Loucy (cell line): ENCODE results near the gene ALOX15.

Experiments used
- EZH2phosphoT487 ChIP-seq: fragments of 200-600 bp; IDR thresholded peaks from 2 replicates; pipeline ENCODE4 v1.6.1; 2018; ENCODE audit warnings: antibody characterized with exemption, mild to moderate bottlenecking, moderate library complexity, borderline replicate concordance
- TF ChIP-seq, protein P1 (sequence below): fragments of 200-600 bp; sonication (generic); conservative IDR thresholded peaks from 2 replicates; pipeline ENCODE4 v1.5.1; 2014; ENCODE audit warnings: mild to moderate bottlenecking, antibody characterized with exemption, low read length

DNA sequence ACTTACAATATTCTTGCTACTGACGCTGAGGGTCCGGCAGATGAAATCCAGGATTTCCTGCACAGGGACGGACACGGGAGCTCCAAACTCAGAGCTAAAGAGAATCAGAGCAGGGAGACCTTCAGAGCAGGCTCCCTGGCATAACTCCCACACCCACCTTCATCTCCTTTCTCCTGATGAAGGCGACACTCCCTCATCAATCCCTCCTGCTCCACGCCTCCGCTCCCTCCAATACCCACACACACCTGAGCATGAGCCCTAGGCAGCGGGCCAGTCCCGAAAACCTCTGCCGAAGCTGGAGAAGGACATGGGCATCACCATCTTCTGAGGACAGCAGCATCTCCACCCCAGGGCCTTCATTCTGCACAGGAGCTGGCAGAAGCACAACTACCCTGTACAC is 34.3 kb upstream of the ALOX15 start:
- TF ChIP-seq, protein P1, sequence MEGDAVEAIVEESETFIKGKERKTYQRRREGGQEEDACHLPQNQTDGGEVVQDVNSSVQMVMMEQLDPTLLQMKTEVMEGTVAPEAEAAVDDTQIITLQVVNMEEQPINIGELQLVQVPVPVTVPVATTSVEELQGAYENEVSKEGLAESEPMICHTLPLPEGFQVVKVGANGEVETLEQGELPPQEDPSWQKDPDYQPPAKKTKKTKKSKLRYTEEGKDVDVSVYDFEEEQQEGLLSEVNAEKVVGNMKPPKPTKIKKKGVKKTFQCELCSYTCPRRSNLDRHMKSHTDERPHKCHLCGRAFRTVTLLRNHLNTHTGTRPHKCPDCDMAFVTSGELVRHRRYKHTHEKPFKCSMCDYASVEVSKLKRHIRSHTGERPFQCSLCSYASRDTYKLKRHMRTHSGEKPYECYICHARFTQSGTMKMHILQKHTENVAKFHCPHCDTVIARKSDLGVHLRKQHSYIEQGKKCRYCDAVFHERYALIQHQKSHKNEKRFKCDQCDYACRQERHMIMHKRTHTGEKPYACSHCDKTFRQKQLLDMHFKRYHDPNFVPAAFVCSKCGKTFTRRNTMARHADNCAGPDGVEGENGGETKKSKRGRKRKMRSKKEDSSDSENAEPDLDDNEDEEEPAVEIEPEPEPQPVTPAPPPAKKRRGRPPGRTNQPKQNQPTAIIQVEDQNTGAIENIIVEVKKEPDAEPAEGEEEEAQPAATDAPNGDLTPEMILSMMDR = no peak
- no peak for TF ChIP-seq EZH2phosphoT487
